Sigmoid colon (tissue), 4 donors: ENCODE measurements around the gene FBXL15.

Source experiments
- POLR2A ChIP-seq, 2 donors: fragments of 450-650 bp; IDR thresholded peaks; one replicate each; pipeline ENCODE4 v1.6.1; 2016; ENCODE audit warnings: antibody characterized with exemption in 2 of 2, mild to moderate bottlenecking in 2 of 2, moderate library complexity in 2 of 2
- POLR2AphosphoS5 ChIP-seq, 4 donors: sonication (generic); formaldehyde crosslinking; IDR thresholded peaks; one replicate each; pipeline ENCODE4 v1.6.1; 2017; ENCODE audit warnings: antibody characterized with exemption in 4 of 4

DNA sequence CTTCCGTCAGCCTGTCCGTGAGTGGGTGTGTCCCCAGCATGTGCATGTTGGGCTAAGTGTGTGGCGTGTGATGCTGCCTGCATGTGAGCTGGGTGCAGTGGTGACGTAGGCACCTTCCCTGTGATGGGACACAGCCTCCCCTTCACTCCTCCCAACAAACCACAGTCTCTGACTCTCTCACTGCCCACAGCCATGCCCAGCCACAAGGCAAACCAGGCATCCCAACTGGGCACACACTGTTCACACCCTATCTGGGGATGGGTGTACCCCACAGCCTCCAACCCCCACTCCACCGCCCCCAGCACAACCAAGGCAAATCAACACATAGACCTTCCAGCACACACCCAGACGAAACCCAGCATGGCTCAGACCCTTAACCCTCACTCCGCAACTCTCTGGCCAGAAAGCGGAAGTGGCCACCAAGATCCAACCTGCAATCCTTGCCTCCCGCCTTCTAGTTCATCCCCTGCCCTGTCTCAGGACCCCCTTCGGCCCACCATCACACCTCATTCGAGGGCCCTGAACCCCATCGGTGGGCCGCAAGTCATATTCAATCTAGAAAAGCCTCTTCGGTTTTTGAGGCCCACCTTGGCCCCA lies 12.4 kb upstream of the FBXL15 start:
- TF ChIP-seq POLR2AphosphoS5 (IDR thresholded peaks at IDR 0.05), result peak; percentile 96 to 97 (median 96)
- TF ChIP-seq POLR2A (IDR thresholded peaks at IDR 0.05), result peak; percentile 77 to 79
